CD14-positive monocyte (primary cell): ENCODE results near the gene TLCD3B. TPM values are rescaled to one million over a fixed set of nuclear protein-coding genes. Genes with fewer than 3 reads are reported as not detected.

Experiments used
- DNase-seq, 3 donors: peaks; one replicate each; pipeline ENCODE4 v3.0.0-alpha.2; 2011 to 2022
- H2AFZ ChIP-seq: 2 replicates; pipeline ENCODE4 v1.6.0; 2012; ENCODE audit warnings: mild to moderate bottlenecking, low read depth, low read length, inconsistent platforms; ENCODE audit not compliant: insufficient read depth, poor library complexity, severe bottlenecking
- H3K27ac ChIP-seq, 2 donors: 1 replicate in 1 of 2; 2 replicates in 1 of 2; pipeline ENCODE4 v1.5.1; 2012 to 2013; ENCODE audit warnings: low read length in 2 of 2, control low read depth in 1 of 2, inconsistent platforms in 1 of 2, low read depth in 1 of 2, mild to moderate bottlenecking in 1 of 2
- H3K27me3 ChIP-seq, 2 donors: one replicate each; pipeline versions ENCODE4 v1.6.0 to v1.6.1; 2011 to 2013; ENCODE audit warnings: low read length in 2 of 2; ENCODE audit not compliant: control insufficient read depth in 2 of 2, insufficient read depth in 2 of 2
- H3K36me3 ChIP-seq, 2 donors: replicated peaks in 1 of 2; 1 replicate in 1 of 2; 2 replicates in 1 of 2; pipeline versions ENCODE4 v1.5.1 to v1.6.1; 2012 to 2013; ENCODE audit warnings: low read length in 2 of 2, control low read depth in 1 of 2, inconsistent platforms in 1 of 2, mild to moderate bottlenecking in 1 of 2; ENCODE audit not compliant: insufficient read depth in 2 of 2, control insufficient read depth in 1 of 2
- H3K4me1 ChIP-seq, 2 donors: 1 replicate in 1 of 2; 2 replicates in 1 of 2; pipeline versions ENCODE4 v1.5.1 to v1.6.1; 2012 to 2013; ENCODE audit warnings: low read length in 2 of 2, control low read depth in 1 of 2, inconsistent platforms in 1 of 2, mild to moderate bottlenecking in 1 of 2, moderate library complexity in 1 of 2; ENCODE audit not compliant: insufficient read depth in 2 of 2, control insufficient read depth in 1 of 2
- H3K4me2 ChIP-seq: replicated peaks from 2 replicates; pipeline ENCODE3; 2012; ENCODE audit warnings: low read length, moderate library complexity, mild to moderate bottlenecking; ENCODE audit not compliant: poor library complexity, severe bottlenecking; ENCODE audit errors: extremely low read depth
- H3K4me3 ChIP-seq, 3 experiments: fragments of 200-600 bp in 1 of 3; sonication (generic) in 1 of 3; replicated peaks in 1 of 3; 1 replicate in 2 of 3; 2 replicates in 1 of 3; pipeline ENCODE4 v1.5.1; 2011 to 2013; ENCODE audit warnings: low read length in 3 of 3, mild to moderate bottlenecking in 3 of 3, control low read depth in 2 of 3, low read depth in 2 of 3, inconsistent platforms in 1 of 3, moderate library complexity in 1 of 3
- H3K79me2 ChIP-seq: 2 replicates; pipeline ENCODE4 v1.6.0; 2012; ENCODE audit warnings: mild to moderate bottlenecking, control low read depth, inconsistent platforms, low read length, moderate library complexity; ENCODE audit not compliant: insufficient read depth
- H3K9ac ChIP-seq: 2 replicates; pipeline ENCODE4 v1.6.0; 2017; ENCODE audit warnings: low read length, mild to moderate bottlenecking; ENCODE audit not compliant: insufficient read depth, poor library complexity, severe bottlenecking
- H3K9me3 ChIP-seq, 2 donors: replicated peaks in 1 of 2; 1 replicate in 1 of 2; 2 replicates in 1 of 2; pipeline versions ENCODE4 v1.5.1 to v1.6.1; 2012 to 2013; ENCODE audit warnings: low read length in 2 of 2, control low read depth in 1 of 2; ENCODE audit not compliant: control insufficient read depth in 1 of 2, insufficient read depth in 1 of 2
- H4K20me1 ChIP-seq: 2 replicates; pipeline ENCODE4 v1.6.0; 2012; ENCODE audit warnings: mild to moderate bottlenecking, low read length, control low read depth, moderate library complexity; ENCODE audit not compliant: insufficient read depth
- H3K27ac Mint-ChIP-seq, 7 donors: one replicate each; pipeline ENCODE4 v1.8.0; 2020; ENCODE audit warnings: mild to moderate bottlenecking in 7 of 7, mixed read lengths in 7 of 7, moderate library complexity in 6 of 7, inconsistent platforms in 2 of 7
- H3K27me3 Mint-ChIP-seq, 3 donors: one replicate each; pipeline ENCODE4 v1.8.0; 2021 to 2022; ENCODE audit warnings: low read depth in 3 of 3, mild to moderate bottlenecking in 3 of 3, mixed read lengths in 3 of 3, moderate library complexity in 3 of 3, inconsistent platforms in 1 of 3
- H3K36me3 Mint-ChIP-seq, 2 donors: one replicate each; pipeline ENCODE4 v1.8.0; 2020; ENCODE audit warnings: mixed read lengths in 2 of 2, inconsistent platforms in 1 of 2, mild to moderate bottlenecking in 1 of 2
- H3K4me1 Mint-ChIP-seq: one replicate; pipeline ENCODE4 v1.8.0; 2020; ENCODE audit warnings: mild to moderate bottlenecking, mixed read lengths
- H3K4me3 Mint-ChIP-seq, 2 donors: one replicate each; pipeline ENCODE4 v1.8.0; 2020; ENCODE audit warnings: mild to moderate bottlenecking in 2 of 2, mixed read lengths in 2 of 2, moderate library complexity in 1 of 2
- H3K9me3 Mint-ChIP-seq, 7 donors: one replicate each; pipeline ENCODE4 v1.8.0; 2020 to 2022; ENCODE audit warnings: mixed read lengths in 7 of 7, mild to moderate bottlenecking in 6 of 7, moderate library complexity in 6 of 7, inconsistent platforms in 2 of 7
- CTCF ChIP-seq: fragments of 200-600 bp; IDR thresholded peaks from one replicate; pipeline ENCODE4 v1.8.0; 2022; ENCODE audit warnings: antibody characterized with exemption, mild to moderate bottlenecking
- WGBS: methylation state at CpG from one replicate; pipeline ENCODE4 v1.1.5; 2013; ENCODE audit warnings: missing lambda C conversion rate; ENCODE audit not compliant: insufficient coverage; 5-methylcytosine and 5-hydroxymethylcytosine counted together
- intact Hi-C, 2 donors: fragments of 100-400 bp; cut with micrococcal nuclease; formaldehyde crosslinking; loops; one replicate each; pipeline versions ENCODE4 v1.15.0 to v1.15.1; 2023
- polyA plus RNA-seq, 3 donors: library from polyadenylated mRNA; depleted of rRNA in 1 of 3; unstranded in 2 of 3; stranded (reverse) in 1 of 3; fragments of 300-500 nt in 2 of 3; fragments of >200 nt in 1 of 3; fragmentation: Illumina TruSeq in 2 of 3; gene quantifications; 1 replicate in 2 of 3; 2 replicates in 1 of 3; pipeline ENCODE4 v1.2.3, GENCODE V29; 2012 to 2021

The TLCD3B gene
- polyA plus RNA-seq, 3 donors: not detected

GRCh38 chr16:30002614-30003346, 28.3 kb downstream of the TLCD3B start:
- DNase-seq: no peak
- Histone ChIP-seq H4K20me1 (peaks cover 8% of the 10 kb centered on the region), H3K9ac (no peak overlapping the region), H3K4me3 (no peak overlapping the region), H3K4me2 (no peak overlapping the region), H3K36me3 (peaks cover 14 to 56% of the 10 kb centered on the region in 2 donors), H3K27ac (no peak overlapping the region), H3K4me1 (no peaks in the 10 kb centered on the region), H2AFZ (no peak overlapping the region), H3K79me2 (no peaks in the 10 kb centered on the region), H3K9me3 (no peaks in the 10 kb centered on the region), H3K27me3 (no peaks in the 10 kb centered on the region)
- no peak for TF ChIP-seq CTCF
- Mint-ChIP-seq H3K4me1 (no peaks in the 10 kb centered on the region), H3K27ac (peak overlapping the region in 5 of 7 donors; percentile 10 to 69 (median 27)), H3K36me3 (peaks cover 42 to 62% of the 10 kb centered on the region in 2 donors), H3K4me3 (no peak overlapping the region), H3K9me3 (peaks cover 0 to 2% (median 0%) of the 10 kb centered on the region in 7 donors), H3K27me3 (peaks cover 0 to 3% (median 0%) of the 10 kb centered on the region in 3 donors)
- intact Hi-C loops: no loop called here
- 92% methylated on average over 19 of the region's 19 CpGs for WGBS

- Mint-ChIP-seq H3K4me1 (peaks cover 10% of the 10 kb centered on the region), H3K36me3 (peaks cover 42 to 60% of the 10 kb centered on the region in 2 donors), H3K9me3 (no peaks in the 10 kb centered on the region), H3K27me3 (peaks cover 0 to 3% (median 0%) of the 10 kb centered on the region in 3 donors), H3K27ac (peak overlapping the region in 2 of 7 donors; percentile 6 to 27), H3K4me3 (no peak overlapping the region)
- DNase-seq: no peak
- Histone ChIP-seq H2AFZ (no peak overlapping the region), H3K27ac (no peak overlapping the region), H3K27me3 (no peaks in the 10 kb centered on the region), H3K4me2 (no peak overlapping the region), H3K4me3 (no peak overlapping the region), H3K9ac (no peak overlapping the region), H3K36me3 (peaks cover 14 to 60% of the 10 kb centered on the region in 2 donors), H3K4me1 (peaks cover 9% of the 10 kb centered on the region in 2 donors), H4K20me1 (peaks cover 8% of the 10 kb centered on the region), H3K79me2 (peaks cover 8% of the 10 kb centered on the region), H3K9me3 (no peaks in the 10 kb centered on the region)
- intact Hi-C loops: no loop called here
- TF ChIP-seq CTCF: no peak
- WGBS: 96% methylated on average over 21 of the region's 33 CpGs
Measured at GRCh38 chr16:30000735-30001631, 30.1 kb downstream of the TLCD3B start.
